Vagina (tissue), 2 donors: ENCODE data around the gene CENPV. TPM values are rescaled to one million over a fixed set of nuclear protein-coding genes. Genes with fewer than 3 reads are reported as not detected.

ENCODE experiments used
- DNase-seq, 2 donors: peaks; one replicate each; pipeline ENCODE4 v3.0.0-alpha.2; 2017; ENCODE audit errors: extremely low spot score in 2 of 2
- H3K27ac ChIP-seq: fragments of 200-600 bp; sonication (generic); one replicate; pipeline ENCODE4 v1.5.1; 2019
- H3K27me3 ChIP-seq: fragments of 200-600 bp; sonication (generic); one replicate; pipeline ENCODE4 v1.5.1; 2019
- H3K36me3 ChIP-seq, 2 donors: fragments of 200-600 bp; sonication (generic); one replicate each; pipeline ENCODE4 v1.5.1; 2017 to 2019
- H3K4me1 ChIP-seq: fragments of 200-600 bp; sonication (generic); one replicate; pipeline ENCODE4 v1.5.1; 2019
- H3K4me3 ChIP-seq, 2 donors: fragments of 200-600 bp; sonication (generic); 1 replicate in 1 of 2; 2 replicates in 1 of 2; pipeline ENCODE4 v1.5.1; 2016 to 2019
- H3K9me3 ChIP-seq: fragments of 200-600 bp; sonication (generic); one replicate; pipeline ENCODE4 v1.5.1; 2019
- POLR2A ChIP-seq, 2 donors: fragments of 450-650 bp; IDR thresholded peaks; one replicate each; pipeline ENCODE4 v1.6.1; 2017; ENCODE audit warnings: antibody characterized with exemption in 2 of 2, mild to moderate bottlenecking in 2 of 2, moderate library complexity in 2 of 2
- POLR2AphosphoS5 ChIP-seq, 2 donors: sonication (generic); formaldehyde crosslinking; IDR thresholded peaks; one replicate each; pipeline ENCODE4 v1.9.0; 2017; ENCODE audit warnings: antibody characterized with exemption in 2 of 2, mild to moderate bottlenecking in 2 of 2, low read depth in 1 of 2; ENCODE audit not compliant: insufficient read depth in 1 of 2
- intact Hi-C: fragments of 100-400 bp; cut with DNase I; formaldehyde crosslinking; loops from one replicate; pipeline ENCODE4 v1.15.1; 2023
- total RNA-seq: library from RNA; depleted of rRNA; stranded (reverse); fragments of >200 nt; gene quantifications from one replicate; pipeline ENCODE4 v1.2.3, GENCODE V29; 2016
- TF ChIP-seq, protein P1 (sequence below), 3 experiments: fragments of 450-650 bp in 2 of 3; fragments of 200-600 bp in 1 of 3; sonication (generic) in 1 of 3; IDR thresholded peaks; one replicate each; pipeline ENCODE4 v1.5.1; 2017 to 2019; ENCODE audit warnings: antibody characterized with exemption in 3 of 3, mild to moderate bottlenecking in 2 of 3, moderate library complexity in 2 of 3

CENPV gene
- total RNA-seq, 1 donor from 2014 or later = 4.2 TPM

DNA sequence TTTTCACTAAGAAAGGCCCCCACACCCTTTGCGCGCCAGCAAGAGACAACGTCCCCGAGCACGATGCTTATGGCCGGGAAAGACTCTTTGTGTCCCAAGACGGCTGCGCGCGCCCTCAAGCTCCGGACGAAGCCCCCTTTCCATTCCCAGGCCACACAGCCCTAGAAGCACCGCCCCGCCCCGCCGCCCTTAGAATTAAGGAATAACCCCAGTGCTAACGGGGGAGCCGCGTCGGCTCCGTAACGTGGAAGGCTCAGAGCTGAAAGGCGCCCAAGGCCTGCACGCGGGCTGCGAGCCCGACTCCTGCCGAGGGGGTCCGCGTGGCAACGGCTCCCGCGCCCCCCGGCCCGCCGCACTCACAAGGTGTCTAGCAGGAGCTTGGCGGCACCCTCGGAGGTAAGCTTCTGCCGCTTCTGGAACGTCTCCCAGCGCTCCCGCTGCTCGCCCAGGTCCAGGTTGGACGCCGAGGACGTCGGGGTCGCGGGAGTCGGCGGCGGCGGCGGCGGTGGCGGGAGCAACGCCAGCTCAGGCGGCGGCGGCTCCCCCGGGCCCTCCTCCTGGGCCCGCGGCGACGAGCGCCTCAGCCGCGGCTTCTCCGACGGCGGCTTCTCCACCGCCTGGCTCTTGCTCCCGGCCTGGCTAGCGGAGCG is 477 bp downstream of the CENPV start:
- Histone ChIP-seq H3K4me3 (peak overlapping the region; percentile 63 to 68), H3K4me1 (peaks cover 18% of the 10 kb centered on the region), H3K27ac (peak overlapping the region; percentile 66), H3K36me3 (peaks cover 0 to 5% of the 10 kb centered on the region in 2 donors), H3K27me3 (no peaks in the 10 kb centered on the region), H3K9me3 (no peaks in the 10 kb centered on the region)
- intact Hi-C loops = loop anchor here (5.0 kb wide), 1 partner anchor 65 kb away; no protein-coding TSS in a partner anchor
- no peak for DNase-seq
- TF ChIP-seq POLR2AphosphoS5 (IDR thresholded peaks at IDR 0.05; ENCODE audit: insufficient read depth in 1 of 2, low read depth in 1 of 2) (no peak), POLR2A (IDR thresholded peaks at IDR 0.05) (no peak)
- TF ChIP-seq, protein P1, sequence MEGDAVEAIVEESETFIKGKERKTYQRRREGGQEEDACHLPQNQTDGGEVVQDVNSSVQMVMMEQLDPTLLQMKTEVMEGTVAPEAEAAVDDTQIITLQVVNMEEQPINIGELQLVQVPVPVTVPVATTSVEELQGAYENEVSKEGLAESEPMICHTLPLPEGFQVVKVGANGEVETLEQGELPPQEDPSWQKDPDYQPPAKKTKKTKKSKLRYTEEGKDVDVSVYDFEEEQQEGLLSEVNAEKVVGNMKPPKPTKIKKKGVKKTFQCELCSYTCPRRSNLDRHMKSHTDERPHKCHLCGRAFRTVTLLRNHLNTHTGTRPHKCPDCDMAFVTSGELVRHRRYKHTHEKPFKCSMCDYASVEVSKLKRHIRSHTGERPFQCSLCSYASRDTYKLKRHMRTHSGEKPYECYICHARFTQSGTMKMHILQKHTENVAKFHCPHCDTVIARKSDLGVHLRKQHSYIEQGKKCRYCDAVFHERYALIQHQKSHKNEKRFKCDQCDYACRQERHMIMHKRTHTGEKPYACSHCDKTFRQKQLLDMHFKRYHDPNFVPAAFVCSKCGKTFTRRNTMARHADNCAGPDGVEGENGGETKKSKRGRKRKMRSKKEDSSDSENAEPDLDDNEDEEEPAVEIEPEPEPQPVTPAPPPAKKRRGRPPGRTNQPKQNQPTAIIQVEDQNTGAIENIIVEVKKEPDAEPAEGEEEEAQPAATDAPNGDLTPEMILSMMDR (IDR thresholded peaks at IDR 0.05) = no peak

DNA sequence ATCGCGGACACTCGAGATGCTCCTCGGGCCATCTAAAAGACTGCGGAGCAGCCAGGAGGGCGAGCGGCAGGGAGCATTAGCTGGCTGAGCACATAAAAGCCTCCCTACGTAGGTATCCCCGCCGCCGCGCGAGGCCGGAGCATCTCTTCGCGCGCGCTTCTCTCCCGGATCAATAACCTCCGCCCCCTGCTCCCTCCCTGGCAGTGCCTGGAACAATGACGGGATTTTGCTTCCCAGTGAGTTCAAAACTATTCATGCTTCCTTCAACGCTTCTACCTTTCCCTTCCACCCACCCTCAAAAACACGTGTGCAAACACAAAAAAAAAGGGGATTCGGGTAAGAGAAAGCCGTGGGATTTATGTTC is 984 bp downstream of the CENPV start:
- Histone ChIP-seq H3K27me3 (no peaks in the 10 kb centered on the region), H3K9me3 (no peaks in the 10 kb centered on the region), H3K27ac (peak overlapping the region; percentile 66), H3K36me3 (peaks cover 0 to 5% of the 10 kb centered on the region in 2 donors), H3K4me1 (peaks cover 18% of the 10 kb centered on the region), H3K4me3 (peak overlapping the region; percentile 63 to 68)
- DNase-seq = no peak
- intact Hi-C loops = loop anchor here (5.0 kb wide), 1 partner anchor 65 kb away; no protein-coding TSS in a partner anchor
- TF ChIP-seq, protein P1 (IDR thresholded peaks at IDR 0.05) = no peak
- TF ChIP-seq POLR2AphosphoS5 (IDR thresholded peaks at IDR 0.05; ENCODE audit: insufficient read depth in 1 of 2, low read depth in 1 of 2) = peak in 1 of 2 donors; percentile 10

DNA sequence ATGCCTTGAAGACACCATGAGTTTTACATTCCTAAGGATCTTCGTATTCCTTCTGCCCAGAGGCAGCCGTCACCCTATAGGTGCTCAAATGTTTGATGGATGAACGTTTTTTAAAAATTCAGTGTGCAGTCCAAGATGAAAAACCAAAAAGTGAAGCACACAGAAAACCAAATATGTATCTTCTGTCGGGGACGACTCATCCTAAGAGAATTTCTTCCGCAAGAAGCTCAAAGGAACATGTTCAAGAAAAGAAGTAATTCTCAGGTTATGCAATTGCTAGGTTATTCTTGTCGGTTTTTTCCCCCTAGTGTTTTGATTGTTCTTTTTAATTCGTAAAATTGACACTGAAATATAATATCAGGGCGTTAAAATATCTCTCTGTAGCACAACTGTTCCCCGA is 1.4 kb downstream of the CENPV start:
- no peaks in the 10 kb centered on the region for H3K27me3 ChIP-seq
- no peak for DNase-seq
- no peak overlapping the region for H3K27ac ChIP-seq
- no peaks in the 10 kb centered on the region for H3K9me3 ChIP-seq
- peaks cover 18% of the 10 kb centered on the region for H3K4me1 ChIP-seq
- H3K36me3 ChIP-seq = peaks cover 0 to 5% of the 10 kb centered on the region in 2 donors
- peak overlapping the region; percentile 63 to 68 for H3K4me3 ChIP-seq
- intact Hi-C loops = loop anchor here (5.0 kb wide), 1 partner anchor 65 kb away; no protein-coding TSS in a partner anchor
- no peak for TF ChIP-seq POLR2AphosphoS5 (IDR thresholded peaks at IDR 0.05; ENCODE audit: insufficient read depth in 1 of 2, low read depth in 1 of 2)
- TF ChIP-seq, protein P1 (IDR thresholded peaks at IDR 0.05) = no peak
- no peak for TF ChIP-seq POLR2A (IDR thresholded peaks at IDR 0.05)

DNA sequence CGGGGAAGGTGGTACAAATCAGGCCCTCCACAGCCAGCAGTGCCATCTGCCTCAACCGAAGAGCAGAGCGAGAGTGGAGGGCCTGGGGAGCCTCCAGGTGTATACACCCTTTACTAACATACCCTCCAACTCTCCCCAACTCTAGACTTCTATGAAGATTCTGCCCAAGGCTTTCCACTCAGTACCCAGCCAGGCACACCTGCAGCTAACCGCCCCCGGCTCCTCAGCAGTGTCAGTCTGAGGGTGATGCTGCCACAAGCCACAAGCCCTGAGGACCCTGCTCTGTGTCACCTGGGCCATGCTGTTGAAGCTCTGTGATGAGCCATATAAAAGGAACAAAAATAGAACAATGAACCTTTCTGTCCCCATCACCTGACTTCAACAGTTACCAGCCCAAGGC is 3.8 kb downstream of the CENPV start:
- no peak for DNase-seq
- TF ChIP-seq POLR2AphosphoS5 (IDR thresholded peaks at IDR 0.05; ENCODE audit: insufficient read depth in 1 of 2, low read depth in 1 of 2) = no peak
- Histone ChIP-seq H3K9me3 (no peaks in the 10 kb centered on the region), H3K27ac (no peak overlapping the region), H3K36me3 (peaks cover 0 to 5% of the 10 kb centered on the region in 2 donors), H3K4me3 (no peak overlapping the region), H3K27me3 (no peaks in the 10 kb centered on the region), H3K4me1 (peaks cover 18% of the 10 kb centered on the region)
- intact Hi-C loops = no loop called here

DNA sequence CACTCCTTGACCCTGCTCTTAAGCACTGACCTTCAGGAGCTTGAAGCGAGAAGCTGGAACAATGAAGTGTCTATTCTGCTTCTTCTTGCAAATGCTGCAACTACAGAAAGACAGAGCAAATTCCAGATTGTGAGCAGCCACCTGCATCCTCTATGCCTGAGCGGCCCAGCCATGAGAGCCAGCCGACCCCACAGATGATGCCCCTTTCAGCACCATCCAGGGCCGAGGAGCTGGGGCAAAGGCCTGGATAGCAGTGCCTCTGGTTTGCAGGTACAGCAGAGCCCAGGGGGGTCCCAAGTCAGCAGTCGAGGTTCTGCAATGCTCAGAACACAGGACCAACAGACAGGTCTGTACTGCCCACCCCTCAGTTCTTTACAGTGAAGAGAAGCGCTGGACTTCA is 4.7 kb downstream of the CENPV start:
- no peak overlapping the region for H3K4me3 ChIP-seq
- peaks cover 18% of the 10 kb centered on the region for H3K4me1 ChIP-seq
- H3K27ac ChIP-seq = no peak overlapping the region
- peaks cover 0 to 13% of the 10 kb centered on the region in 2 donors for H3K36me3 ChIP-seq
- intact Hi-C loops = no loop called here
- H3K27me3 ChIP-seq = no peaks in the 10 kb centered on the region
- no peaks in the 10 kb centered on the region for H3K9me3 ChIP-seq
- TF ChIP-seq, protein P1 (IDR thresholded peaks at IDR 0.05) = no peak
- TF ChIP-seq POLR2A (IDR thresholded peaks at IDR 0.05) (no peak), POLR2AphosphoS5 (IDR thresholded peaks at IDR 0.05; ENCODE audit: insufficient read depth in 1 of 2, low read depth in 1 of 2) (no peak)
- no peak for DNase-seq
